K562 (cell line): Measurements from ENCODE around the gene RMND5B. TPM values are rescaled to one million over a fixed set of nuclear protein-coding genes. Genes with fewer than 3 reads are reported as not detected.

Experiments
- ATAC-seq: fragments of 200-7000 bp; cut with Tn5 transposase; 3 replicates; pipeline ENCODE4 v1.9.1; 2020; ENCODE audit warnings: moderate library complexity
- BruUV-seq: library from RNA; stranded (reverse); fragments of 400-500 nt; replicated peaks from 2 replicates; lab custom pipeline; 2021; lab: Mats Ljungman, UMichigan
- CTCF ChIA-PET: fragments of 300-600 bp; formaldehyde crosslinking; extraction: SDS; loops from one replicate; lab custom pipeline; 2021; ENCODE audit warnings: low intra/inter-chr PET ratio; lab: Yijun Ruan, JAX
- POLR2A ChIA-PET: fragments of 300-600, 350-650 bp; sonication (Branson Sonifier 250); formaldehyde crosslinking; extraction: SDS; loops from one replicate; lab custom pipeline; 2021; ENCODE audit warnings: antibody characterized with exemption, inconsistent platforms; lab: Yijun Ruan, JAX
- DNase-seq, 4 experiments: peaks; one replicate each; pipeline versions ENCODE4 v3.0.0 to v3.0.0-alpha.2; 2011 to 2018; ENCODE audit warnings: low spot score in 3 of 4, mixed read lengths in 3 of 4; ENCODE audit errors: extremely low read depth in 1 of 4
- FAIRE-seq: peaks from 2 replicates; lab custom pipeline; 2011; peaks lifted over from hg19 to GRCh38; lab: Jason Lieb, UNC
- H2AFZ ChIP-seq: 2 replicates; pipeline ENCODE4 v1.6.0; 2011; ENCODE audit warnings: low read depth, low read length, control low read depth, inconsistent platforms
- H3K27ac ChIP-seq: fragments of 200-600 bp; 3 replicates; pipeline ENCODE4 v1.8.0; 2011; ENCODE audit warnings: low read depth, mild to moderate bottlenecking, control low read depth, inconsistent platforms, low read length, moderate library complexity, mixed read lengths; ENCODE audit errors: extremely low read depth
- H3K27me3 ChIP-seq, 2 experiments: fragments of 300-600 bp in 1 of 2; 2 replicates in 1 of 2; 3 replicates in 1 of 2; pipeline versions ENCODE4 v1.6.0 to v1.8.0; 2011; ENCODE audit warnings: inconsistent platforms in 2 of 2, low read length in 2 of 2, mild to moderate bottlenecking in 1 of 2, mixed read lengths in 1 of 2, moderate library complexity in 1 of 2; ENCODE audit not compliant: control insufficient read depth in 2 of 2, insufficient read depth in 2 of 2
- H3K36me3 ChIP-seq: fragments of 300-600 bp; 3 replicates; pipeline ENCODE4 v1.8.0; 2011; ENCODE audit warnings: mild to moderate bottlenecking, low read length, inconsistent platforms; ENCODE audit not compliant: control insufficient read depth, insufficient read depth
- H3K4me1 ChIP-seq, 2 experiments: fragments of 200-600 bp in 1 of 2; replicated peaks in 1 of 2; 2 replicates in 1 of 2; 3 replicates in 1 of 2; pipeline versions ENCODE4 v1.5.1 to v1.8.0; 2011; ENCODE audit warnings: inconsistent platforms in 2 of 2, low read length in 2 of 2, mild to moderate bottlenecking in 1 of 2, mixed read lengths in 1 of 2, moderate library complexity in 1 of 2; ENCODE audit not compliant: control insufficient read depth in 2 of 2, insufficient read depth in 2 of 2
- H3K4me2 ChIP-seq: 2 replicates; pipeline ENCODE4 v1.6.1; 2011; ENCODE audit warnings: low read length, control low read depth, inconsistent platforms, mixed read lengths; ENCODE audit not compliant: insufficient read depth
- H3K4me3 ChIP-seq: fragments of 200-600 bp; sonication (generic), shearing (Covaris generic); 2 replicates; pipeline ENCODE4 v1.5.1; 2016; ENCODE audit warnings: control low read depth, inconsistent platforms
- H3K79me2 ChIP-seq: fragments of 200-600 bp; 3 replicates; pipeline ENCODE4 v1.8.0; 2011; ENCODE audit warnings: low read length, inconsistent platforms; ENCODE audit not compliant: control insufficient read depth, insufficient read depth
- H3K9ac ChIP-seq, 2 experiments: 2 replicates each; pipeline versions ENCODE4 v1.6.0 to v1.6.1; 2011; ENCODE audit warnings: low read depth in 2 of 2, low read length in 2 of 2, control low read depth in 1 of 2, inconsistent platforms in 1 of 2, mild to moderate bottlenecking in 1 of 2, mixed read lengths in 1 of 2; ENCODE audit not compliant: insufficient read depth in 1 of 2
- H3K9me1 ChIP-seq: one replicate; pipeline ENCODE4 v1.6.0; 2011; ENCODE audit warnings: inconsistent platforms, mild to moderate bottlenecking, low read length, moderate library complexity; ENCODE audit not compliant: control insufficient read depth, insufficient read depth
- H3K9me3 ChIP-seq: replicated peaks from 2 replicates; pipeline ENCODE4 v1.5.1; 2011; ENCODE audit warnings: low read depth, low read length, inconsistent platforms; ENCODE audit not compliant: control insufficient read depth, insufficient read depth
- H4K20me1 ChIP-seq: replicated peaks from 2 replicates; pipeline ENCODE4 v1.6.1; 2011; ENCODE audit warnings: low read length, inconsistent platforms, mixed read lengths; ENCODE audit not compliant: control insufficient read depth, insufficient read depth
- CC2D1A ChIP-seq: fragments of 450-650 bp; IDR thresholded peaks from 2 replicates; pipeline ENCODE4 v1.6.1; 2017; ENCODE audit warnings: mild to moderate bottlenecking
- DDX20 ChIP-seq: fragments of 450-650 bp; IDR thresholded peaks from 2 replicates; pipeline ENCODE4 v1.6.1; 2016; ENCODE audit warnings: missing genetic modification characterization, low read depth, mild to moderate bottlenecking, missing compliant biosample characterization, moderate library complexity
- ILK ChIP-seq: fragments of 450-650 bp; IDR thresholded peaks from 2 replicates; pipeline ENCODE4 v1.6.1; 2016; ENCODE audit warnings: missing genetic modification characterization, low read depth, mild to moderate bottlenecking, missing compliant biosample characterization, moderate library complexity, borderline replicate concordance
- KLF6 ChIP-seq: fragments of 250-450 bp; sonication (Bioruptor Pico); IDR thresholded peaks from 2 replicates; pipeline ENCODE4 v1.4.0; 2020; ENCODE audit warnings: mild to moderate bottlenecking, moderate library complexity, borderline replicate concordance
- MBD1 ChIP-seq: fragments of 250-450 bp; sonication (Bioruptor Pico); IDR thresholded peaks from 2 replicates; pipeline ENCODE4 v1.8.0; 2022; ENCODE audit warnings: inconsistent platforms
- NCOA4 ChIP-seq: fragments of 450-650 bp; IDR thresholded peaks from 2 replicates; pipeline ENCODE4 v1.6.1; 2018; ENCODE audit warnings: mild to moderate bottlenecking; ENCODE audit not compliant: partially characterized antibody
- NR4A1 ChIP-seq, 2 experiments: fragments of 250-450 bp in 1 of 2; fragments of 450-650 bp in 1 of 2; sonication (Bioruptor Pico) in 1 of 2; IDR thresholded peaks; 2 replicates each; pipeline versions ENCODE4 v1.4.0 to v1.6.1; 2016 to 2020; ENCODE audit warnings: mild to moderate bottlenecking in 2 of 2, missing compliant biosample characterization in 1 of 2, missing genetic modification characterization in 1 of 2, moderate library complexity in 1 of 2
- NRF1 ChIP-seq, 2 experiments: fragments of 450-650 bp; IDR thresholded peaks in 1 of 2; conservative IDR thresholded peaks in 1 of 2; 2 replicates each; pipeline ENCODE4 v1.6.1; 2014; ENCODE audit warnings: mild to moderate bottlenecking in 2 of 2
- RBM14 ChIP-seq: fragments of 200-400 bp; formaldehyde crosslinking; IDR thresholded peaks from 2 replicates; pipeline ENCODE4 v1.6.1; 2018; ENCODE audit warnings: low read depth, mild to moderate bottlenecking, low read length, moderate library complexity, borderline replicate concordance; ENCODE audit not compliant: insufficient read depth
- SIRT6 ChIP-seq: IDR thresholded peaks from one replicate; pipeline ENCODE4 v1.6.1; 2012; ENCODE audit warnings: low read depth, mild to moderate bottlenecking, control low read depth, inconsistent platforms, low read length, moderate library complexity
- SRSF3 ChIP-seq: fragments of 200-400 bp; formaldehyde crosslinking; IDR thresholded peaks from 2 replicates; pipeline ENCODE4 v1.6.1; 2016; ENCODE audit warnings: mild to moderate bottlenecking, low read length, moderate library complexity; ENCODE audit not compliant: insufficient read depth
- XRCC3 ChIP-seq: fragments of 450-650 bp; IDR thresholded peaks from 2 replicates; pipeline ENCODE4 v1.6.1; 2017; ENCODE audit warnings: mild to moderate bottlenecking, moderate library complexity
- ZFP30 ChIP-seq: fragments of 250-450 bp; sonication (Bioruptor Pico); IDR thresholded peaks from 2 replicates; pipeline ENCODE4 v1.8.0; 2022; ENCODE audit warnings: moderate library complexity, mild to moderate bottlenecking, inconsistent platforms, borderline replicate concordance
- ZNF133 ChIP-seq: fragments of 250-450 bp; sonication (Bioruptor Pico); IDR thresholded peaks from 2 replicates; pipeline ENCODE4 v1.4.0; 2020; ENCODE audit warnings: mild to moderate bottlenecking
- WGBS: fragments of 100-300 bp; shearing (Covaris generic); methylation state at CpG from one replicate; pipeline ENCODE4 v1.1.6; 2016; ENCODE audit warnings: low coverage, mixed read lengths; ENCODE audit not compliant: insufficient coverage; ENCODE audit errors: missing lambda C conversion rate; 5-methylcytosine and 5-hydroxymethylcytosine counted together
- in situ Hi-C: fragments of 300-500 bp; cut with MboI; formaldehyde crosslinking; loops from 4 replicates; pipeline ENCODE4 v1.15.0; 2018; ENCODE audit warnings: inconsistent platforms, mixed read lengths
- intact Hi-C: fragments of 100-400 bp; cut with micrococcal nuclease; formaldehyde crosslinking; loops from 2 replicates; pipeline ENCODE4 v1.14.2; 2022
- polyA plus RNA-seq, 8 experiments: library from polyadenylated mRNA; depleted of rRNA in 4 of 8; stranded (reverse) in 5 of 8; unstranded in 3 of 8; fragments of >200 nt; fragmentation: Nextera tagmentation in 2 of 8; fragmentation: Illumina TruSeq in 1 of 8; extraction: Ambion mirVana in 2 of 8; extraction: Trizol in 1 of 8; gene quantifications; 2 replicates each; pipeline versions ENCODE4 v1.2.1 to v1.2.3, GENCODE V29; 2011 to 2014; ENCODE audit warnings: inconsistent platforms in 1 of 8, missing spikeins in 1 of 8
- total RNA-seq, 7 experiments: library from RNA; depleted of rRNA in 6 of 7; stranded (reverse); fragments of >200 nt in 6 of 7; fragmentation: Illumina TruSeq in 2 of 7; extraction: Trizol in 2 of 7; gene quantifications; 2 replicates each; pipeline versions ENCODE4 v1.2.1 to v1.2.3, GENCODE V29; 2011 to 2021; ENCODE audit warnings: low replicate concordance in 1 of 7
- TF ChIP-seq, protein P1 (sequence below): conservative IDR thresholded peaks from 2 replicates; pipeline ENCODE4 v1.6.1; 2011; ENCODE audit warnings: low read depth, mild to moderate bottlenecking, low read length; ENCODE audit not compliant: control insufficient read depth
- TF ChIP-seq, protein P2 (sequence below), 2 experiments: IDR thresholded peaks; 2 replicates each; pipeline ENCODE4 v1.6.1; 2011; ENCODE audit warnings: borderline replicate concordance in 1 of 2, control low read depth in 1 of 2, low read depth in 1 of 2, low read length in 1 of 2, mild to moderate bottlenecking in 1 of 2, mixed read lengths in 1 of 2, moderate library complexity in 1 of 2; ENCODE audit not compliant: insufficient read depth in 1 of 2, insufficient read length in 1 of 2, poor library complexity in 1 of 2, severe bottlenecking in 1 of 2; ENCODE audit errors: extremely low read depth in 1 of 2

Gene RMND5B
- total and polyA plus RNA-seq, 9 of the 15 experiments (the other 6 are each of a cell fraction or from before 2014, with no cell fraction given) = 2.6 to 57.0 (median 28.3) TPM

DNA sequence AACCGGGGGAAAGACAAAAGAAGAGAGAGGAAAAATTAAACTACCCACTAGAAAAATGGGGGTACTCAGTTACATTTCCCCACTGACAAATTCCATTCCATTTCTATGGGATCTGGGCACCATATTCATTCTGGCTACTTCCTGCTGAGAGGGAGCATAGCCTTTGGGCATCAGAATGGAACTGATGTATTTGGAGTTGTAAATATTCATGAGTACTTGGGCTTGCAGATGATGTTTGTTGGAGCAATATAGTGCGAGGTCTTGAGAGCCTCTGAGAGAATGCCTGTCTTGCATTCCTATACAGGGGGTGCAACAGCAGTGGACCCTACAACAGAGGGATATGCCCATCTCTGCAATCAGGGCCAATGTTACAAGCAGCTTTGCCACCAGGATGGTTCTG, 39.6 kb downstream of the RMND5B start:
- peaks cover 6 to 14% of the 10 kb centered on the region in 2 experiments; a peak in 3 of 5 replicates for H3K27me3 ChIP-seq
- in situ Hi-C loops = no loop called here
- TF ChIP-seq KLF6 (CRISPR knock-in tag) (no peak), SRSF3 (no peak), RBM14 (no peak), ILK (tag) (no peak), SIRT6 (no peak), ZFP30 (CRISPR knock-in tag) (no peak), NRF1 (conservative IDR thresholded peaks at IDR 0.05 in 1 of 2, IDR thresholded peaks at IDR 0.05 in 1 of 2) (no peak), XRCC3 (no peak), DDX20 (no peak), NCOA4 (no peak), ZNF133 (CRISPR knock-in tag) (no peak), NR4A1 (CRISPR knock-in tag; IDR thresholded peaks at IDR 0.05) (no peak), NR4A1 (tag; IDR thresholded peaks at IDR 0.05) (no peak), CC2D1A (no peak), MBD1 (CRISPR knock-in tag) (no peak)
- TF ChIP-seq, protein P1, sequence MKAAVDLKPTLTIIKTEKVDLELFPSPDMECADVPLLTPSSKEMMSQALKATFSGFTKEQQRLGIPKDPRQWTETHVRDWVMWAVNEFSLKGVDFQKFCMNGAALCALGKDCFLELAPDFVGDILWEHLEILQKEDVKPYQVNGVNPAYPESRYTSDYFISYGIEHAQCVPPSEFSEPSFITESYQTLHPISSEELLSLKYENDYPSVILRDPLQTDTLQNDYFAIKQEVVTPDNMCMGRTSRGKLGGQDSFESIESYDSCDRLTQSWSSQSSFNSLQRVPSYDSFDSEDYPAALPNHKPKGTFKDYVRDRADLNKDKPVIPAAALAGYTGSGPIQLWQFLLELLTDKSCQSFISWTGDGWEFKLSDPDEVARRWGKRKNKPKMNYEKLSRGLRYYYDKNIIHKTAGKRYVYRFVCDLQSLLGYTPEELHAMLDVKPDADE = no peak
- TF ChIP-seq, protein P2, sequence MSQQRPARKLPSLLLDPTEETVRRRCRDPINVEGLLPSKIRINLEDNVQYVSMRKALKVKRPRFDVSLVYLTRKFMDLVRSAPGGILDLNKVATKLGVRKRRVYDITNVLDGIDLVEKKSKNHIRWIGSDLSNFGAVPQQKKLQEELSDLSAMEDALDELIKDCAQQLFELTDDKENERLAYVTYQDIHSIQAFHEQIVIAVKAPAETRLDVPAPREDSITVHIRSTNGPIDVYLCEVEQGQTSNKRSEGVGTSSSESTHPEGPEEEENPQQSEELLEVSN (IDR thresholded peaks at IDR 0.05; ENCODE audit: borderline replicate concordance in 1 of 2, extremely low read depth in 1 of 2, insufficient read depth in 1 of 2, insufficient read length in 1 of 2, low read depth in 1 of 2, low read length in 1 of 2, poor library complexity in 1 of 2, severe bottlenecking in 1 of 2) = no peak
- ATAC-seq = no peak
- H3K27ac ChIP-seq = no peak overlapping the region
- H3K9me3 ChIP-seq = no peaks in the 10 kb centered on the region
- no TSS peak for BruUV-seq
- H3K9me1 ChIP-seq = no peaks in the 10 kb centered on the region
- no peak overlapping the region for H3K9ac ChIP-seq
- H3K36me3 ChIP-seq = no peaks in the 10 kb centered on the region
- H2AFZ ChIP-seq = no peak overlapping the region
- 8% methylated on average over 2 of the region's 2 CpGs for WGBS
- POLR2A ChIA-PET = interaction anchor here (0.7 kb wide), 1 partner anchor 10 kb away, joined by 3 read pairs; no protein-coding TSS in a partner anchor
- FAIRE-seq = no peak
- no peaks in the 10 kb centered on the region for H4K20me1 ChIP-seq
- intact Hi-C loops = no loop called here
- H3K4me1 ChIP-seq = peaks cover 0 to 3% of the 10 kb centered on the region in 2 experiments; a peak in 2 of 5 replicates
- CTCF ChIA-PET = no interaction called here
- no peak overlapping the region for H3K4me2 ChIP-seq
- peak in 1 of 4 experiments; percentile 2 for DNase-seq
- no peaks in the 10 kb centered on the region for H3K79me2 ChIP-seq
- H3K4me3 ChIP-seq = no peak overlapping the region
